ENCODE measurements around the gene REG1A.

Gene REG1A

DNA sequence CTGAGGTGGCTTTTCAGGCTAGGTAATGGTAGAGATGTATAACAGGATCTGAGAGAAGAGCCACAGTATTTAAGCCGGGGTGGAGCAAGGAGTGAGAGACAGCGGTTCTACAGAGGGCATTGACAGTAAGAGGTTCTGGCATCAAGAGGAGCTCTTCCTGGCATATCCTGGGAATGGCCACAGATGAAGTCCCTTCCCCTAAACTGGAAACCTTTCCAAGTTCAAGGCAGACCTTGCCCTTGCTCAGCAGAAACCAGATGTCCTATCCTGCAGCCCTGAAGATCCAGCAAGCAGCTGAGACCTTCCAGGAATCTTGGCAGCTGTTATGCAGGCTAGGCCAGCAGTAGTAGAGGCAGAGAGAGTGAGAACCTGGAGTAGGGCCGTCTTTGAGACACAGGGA lies 18.1 kb downstream of the REG1A start:
- Histone ChIP-seq H3K79me2 (ENCODE audit: insufficient read depth, low read length) (no peaks in the 10 kb centered on the region), H3K27ac (ENCODE audit: low read depth, low read length) (no peak overlapping the region), H3K9me2 (replicated peaks; ENCODE audit: insufficient read depth, low read length) (no peaks in the 10 kb centered on the region), H3K36me3 (ENCODE audit: low read length) (no peaks in the 10 kb centered on the region), H3K9me3 (ENCODE audit: insufficient read depth, low read length) (no peaks in the 10 kb centered on the region), H3K4me3 (ENCODE audit: insufficient read depth, low read length, poor library complexity, severe bottlenecking) (no peak overlapping the region), H3K27me3 (ENCODE audit: low read length) (no peaks in the 10 kb centered on the region), H4K20me1 (ENCODE audit: low read depth, low read length) (no peaks in the 10 kb centered on the region), H3F3A (ENCODE audit: insufficient read depth) (no peaks in the 10 kb centered on the region), H2AFZ (ENCODE audit: low read depth, low read length, severe bottlenecking) (no peak overlapping the region), H3K9ac (ENCODE audit: low read length) (no peak overlapping the region), H3K4me2 (ENCODE audit: low read depth, low read length, poor library complexity, severe bottlenecking) (no peak overlapping the region)
- TF ChIP-seq EZH2phosphoT487 (conservative IDR thresholded peaks at IDR 0.05; ENCODE audit: low read length), result no peak
- TF ChIP-seq, protein P1, sequence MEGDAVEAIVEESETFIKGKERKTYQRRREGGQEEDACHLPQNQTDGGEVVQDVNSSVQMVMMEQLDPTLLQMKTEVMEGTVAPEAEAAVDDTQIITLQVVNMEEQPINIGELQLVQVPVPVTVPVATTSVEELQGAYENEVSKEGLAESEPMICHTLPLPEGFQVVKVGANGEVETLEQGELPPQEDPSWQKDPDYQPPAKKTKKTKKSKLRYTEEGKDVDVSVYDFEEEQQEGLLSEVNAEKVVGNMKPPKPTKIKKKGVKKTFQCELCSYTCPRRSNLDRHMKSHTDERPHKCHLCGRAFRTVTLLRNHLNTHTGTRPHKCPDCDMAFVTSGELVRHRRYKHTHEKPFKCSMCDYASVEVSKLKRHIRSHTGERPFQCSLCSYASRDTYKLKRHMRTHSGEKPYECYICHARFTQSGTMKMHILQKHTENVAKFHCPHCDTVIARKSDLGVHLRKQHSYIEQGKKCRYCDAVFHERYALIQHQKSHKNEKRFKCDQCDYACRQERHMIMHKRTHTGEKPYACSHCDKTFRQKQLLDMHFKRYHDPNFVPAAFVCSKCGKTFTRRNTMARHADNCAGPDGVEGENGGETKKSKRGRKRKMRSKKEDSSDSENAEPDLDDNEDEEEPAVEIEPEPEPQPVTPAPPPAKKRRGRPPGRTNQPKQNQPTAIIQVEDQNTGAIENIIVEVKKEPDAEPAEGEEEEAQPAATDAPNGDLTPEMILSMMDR (IDR thresholded peaks at IDR 0.05; ENCODE audit: insufficient read depth, low read length, poor library complexity, severe bottlenecking), result no peak

DNA sequence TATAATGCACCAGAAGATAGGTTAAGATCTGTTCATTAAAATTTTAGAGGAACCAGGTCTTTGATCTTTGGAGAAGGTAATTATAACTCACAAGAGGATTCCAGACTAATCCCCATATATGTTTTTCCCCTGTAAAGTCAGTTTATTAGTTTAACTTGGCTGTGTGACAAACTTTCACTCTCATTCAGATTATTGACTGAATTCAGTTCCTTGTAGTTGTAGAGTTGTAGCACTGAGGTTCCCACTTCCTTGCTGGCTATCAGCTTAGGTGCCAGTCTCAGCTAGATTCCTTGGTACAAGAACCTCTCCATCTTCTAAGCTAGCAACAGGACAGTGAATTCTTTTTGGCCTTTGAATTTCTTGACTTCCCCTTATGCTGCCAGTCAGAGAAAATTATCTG lies 19.1 kb downstream of the REG1A start:
- H3K9me2 ChIP-seq (replicated peaks; ENCODE audit: insufficient read depth, low read length), result no peaks in the 10 kb centered on the region
- TF ChIP-seq, protein P1 (IDR thresholded peaks at IDR 0.05; ENCODE audit: insufficient read depth, low read length, poor library complexity, severe bottlenecking), result no peak
- no peak for TF ChIP-seq EZH2phosphoT487 (conservative IDR thresholded peaks at IDR 0.05; ENCODE audit: low read length)
- no peak overlapping the region for H3K4me2 ChIP-seq (ENCODE audit: low read depth, low read length, poor library complexity, severe bottlenecking)
- no peaks in the 10 kb centered on the region for H3K27me3 ChIP-seq (ENCODE audit: low read length)
- H2AFZ ChIP-seq (ENCODE audit: low read depth, low read length, severe bottlenecking), result no peak overlapping the region
- no peak overlapping the region for H3K9ac ChIP-seq (ENCODE audit: low read length)
- H3K4me3 ChIP-seq (ENCODE audit: insufficient read depth, low read length, poor library complexity, severe bottlenecking), result no peak overlapping the region
- H3K27ac ChIP-seq (ENCODE audit: low read depth, low read length), result no peak overlapping the region
- H3K36me3 ChIP-seq (ENCODE audit: low read length), result no peaks in the 10 kb centered on the region
- no peaks in the 10 kb centered on the region for H3K9me3 ChIP-seq (ENCODE audit: insufficient read depth, low read length)
- H3K79me2 ChIP-seq (ENCODE audit: insufficient read depth, low read length), result no peaks in the 10 kb centered on the region
- no peaks in the 10 kb centered on the region for H4K20me1 ChIP-seq (ENCODE audit: low read depth, low read length)
- no peaks in the 10 kb centered on the region for H3F3A ChIP-seq (ENCODE audit: insufficient read depth)

DNA sequence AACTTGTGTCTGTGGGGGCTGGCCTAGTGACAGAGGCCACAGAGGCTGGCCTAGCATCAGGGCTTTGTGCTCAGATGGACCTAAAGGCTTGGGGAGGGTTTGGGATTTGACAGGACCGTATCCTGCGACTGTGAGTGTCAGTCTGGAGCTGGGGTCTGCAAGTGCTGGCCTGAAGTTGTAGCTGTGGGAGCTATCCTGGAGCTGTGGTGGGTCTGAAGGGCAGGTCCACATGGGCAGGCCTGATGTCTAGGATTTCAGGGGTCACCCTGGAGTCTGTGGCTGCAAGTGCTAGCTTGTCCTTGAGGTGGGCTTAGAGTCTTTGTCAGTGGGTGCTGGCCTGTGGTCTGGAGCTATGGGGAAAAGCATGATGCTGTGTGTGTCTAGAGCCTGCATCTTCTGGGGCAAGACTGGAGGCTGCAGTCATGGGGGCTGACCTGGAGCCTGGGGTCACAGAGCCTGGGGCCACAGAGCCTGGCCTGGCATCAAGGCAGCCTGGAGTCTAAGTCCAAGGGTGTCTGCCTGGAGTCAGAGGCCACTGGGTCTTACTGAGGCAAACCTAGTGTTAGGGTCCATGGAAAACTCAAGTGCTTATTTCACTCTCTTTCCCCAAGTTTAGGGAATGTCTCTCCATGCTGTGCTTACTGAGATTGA lies 35.7 kb downstream of the REG1A start:
- H3K9me3 ChIP-seq (ENCODE audit: insufficient read depth, low read length), result no peaks in the 10 kb centered on the region

More for the DNA sequence above, 35.7 kb downstream of the REG1A start:
- Histone ChIP-seq H3K4me3 (ENCODE audit: insufficient read depth, low read length, poor library complexity, severe bottlenecking) (no peak overlapping the region), H3K4me2 (ENCODE audit: low read depth, low read length, poor library complexity, severe bottlenecking) (no peak overlapping the region), H3K36me3 (ENCODE audit: low read length) (no peaks in the 10 kb centered on the region), H3K27ac (ENCODE audit: low read depth, low read length) (no peak overlapping the region), H3K9ac (ENCODE audit: low read length) (no peak overlapping the region), H4K20me1 (ENCODE audit: low read depth, low read length) (no peaks in the 10 kb centered on the region), H3K79me2 (ENCODE audit: insufficient read depth, low read length) (no peaks in the 10 kb centered on the region), H2AFZ (ENCODE audit: low read depth, low read length, severe bottlenecking) (no peak overlapping the region), H3F3A (ENCODE audit: insufficient read depth) (no peaks in the 10 kb centered on the region), H3K27me3 (ENCODE audit: low read length) (no peaks in the 10 kb centered on the region), H3K9me2 (replicated peaks; ENCODE audit: insufficient read depth, low read length) (no peaks in the 10 kb centered on the region)
- TF ChIP-seq EZH2phosphoT487 (conservative IDR thresholded peaks at IDR 0.05; ENCODE audit: low read length), result no peak
- TF ChIP-seq, protein P1 (IDR thresholded peaks at IDR 0.05; ENCODE audit: insufficient read depth, low read length, poor library complexity, severe bottlenecking), result no peak
